ENCODE data around the gene MYB. TPM values are rescaled to one million over a fixed set of nuclear protein-coding genes. Genes with fewer than 3 reads are reported as not detected.

MYB gene
- total RNA-seq, 1 experiment from 2014 or later, result 8.3 TPM

- POLR2A ChIA-PET (ENCODE audit: low non-redundant PET), result interaction anchor here (0.7 kb wide), 1 partner anchor 137 kb away, joined by 3 read pairs; no protein-coding TSS in a partner anchor
- CTCF ChIA-PET, result no interaction called here
- TF ChIP-seq EZH2 (IDR thresholded peaks at IDR 0.05; ENCODE audit: borderline replicate concordance, low read depth, low read length, poor library complexity, severe bottlenecking), result no peak
- no peak for TF ChIP-seq CTCF (conservative IDR thresholded peaks at IDR 0.05; ENCODE audit: low read depth, low read length)
- BruUV-seq (replicated peaks), result no TSS peak
- H3K4me1 ChIP-seq (ENCODE audit: insufficient read depth, low read length, poor library complexity, severe bottlenecking), result peaks cover 5% of the 10 kb centered on the region
- no peak overlapping the region for H3K4me3 ChIP-seq (ENCODE audit: low read depth, low read length, poor library complexity, severe bottlenecking)
- intact Hi-C loops (cut with micrococcal nuclease; ENCODE audit: unreplicated experiment), result no loop called here
- H3K27me3 ChIP-seq (replicated peaks; ENCODE audit: insufficient read depth, low read depth, low read length, poor library complexity), result no peaks in the 10 kb centered on the region
- DNase-seq (ENCODE audit: low spot score), result no peak
- H3K27ac ChIP-seq (ENCODE audit: low read depth, low read length, poor library complexity, severe bottlenecking), result no peak overlapping the region
- no peaks in the 10 kb centered on the region for H3K9me3 ChIP-seq (ENCODE audit: low read depth, low read length, poor library complexity, severe bottlenecking)
- no peaks in the 10 kb centered on the region for H3K36me3 ChIP-seq (ENCODE audit: insufficient read depth, low read length, poor library complexity, severe bottlenecking)
These were observed 30.2 kb downstream of the MYB start for GRCh38 chr6:135211306-135211702.

GRCh38 chr6:135212020-135212806, 31.1 kb downstream of the MYB start:
- no peak for TF ChIP-seq EZH2 (IDR thresholded peaks at IDR 0.05; ENCODE audit: borderline replicate concordance, low read depth, low read length, poor library complexity, severe bottlenecking)
- no peak for TF ChIP-seq CTCF (conservative IDR thresholded peaks at IDR 0.05; ENCODE audit: low read depth, low read length)
- Histone ChIP-seq H3K4me1 (ENCODE audit: insufficient read depth, low read length, poor library complexity, severe bottlenecking) (peaks cover 5% of the 10 kb centered on the region), H3K4me3 (ENCODE audit: low read depth, low read length, poor library complexity, severe bottlenecking) (no peak overlapping the region), H3K9me3 (ENCODE audit: low read depth, low read length, poor library complexity, severe bottlenecking) (no peaks in the 10 kb centered on the region), H3K27me3 (replicated peaks; ENCODE audit: insufficient read depth, low read depth, low read length, poor library complexity) (no peaks in the 10 kb centered on the region), H3K27ac (ENCODE audit: low read depth, low read length, poor library complexity, severe bottlenecking) (no peak overlapping the region), H3K36me3 (ENCODE audit: insufficient read depth, low read length, poor library complexity, severe bottlenecking) (no peaks in the 10 kb centered on the region)
- peak; percentile 40 for DNase-seq (ENCODE audit: low spot score)
- BruUV-seq (replicated peaks), result no TSS peak
- ChIA-PET CTCF (no interaction called here), POLR2A (ENCODE audit: low non-redundant PET) (no interaction called here)
- intact Hi-C loops (cut with micrococcal nuclease; ENCODE audit: unreplicated experiment), result no loop called here

- no peaks in the 10 kb centered on the region for H3K9me3 ChIP-seq (ENCODE audit: low read depth, low read length, poor library complexity, severe bottlenecking)
- ChIA-PET CTCF (no interaction called here), POLR2A (ENCODE audit: low non-redundant PET) (no interaction called here)
- no peak for TF ChIP-seq EZH2 (IDR thresholded peaks at IDR 0.05; ENCODE audit: borderline replicate concordance, low read depth, low read length, poor library complexity, severe bottlenecking)
- no peak for TF ChIP-seq CTCF (conservative IDR thresholded peaks at IDR 0.05; ENCODE audit: low read depth, low read length)
- no peak for DNase-seq (ENCODE audit: low spot score)
- no peak overlapping the region for H3K27ac ChIP-seq (ENCODE audit: low read depth, low read length, poor library complexity, severe bottlenecking)
- intact Hi-C loops (cut with micrococcal nuclease; ENCODE audit: unreplicated experiment), result no loop called here
- H3K4me1 ChIP-seq (ENCODE audit: insufficient read depth, low read length, poor library complexity, severe bottlenecking), result peaks cover 5% of the 10 kb centered on the region
- no peaks in the 10 kb centered on the region for H3K27me3 ChIP-seq (replicated peaks; ENCODE audit: insufficient read depth, low read depth, low read length, poor library complexity)
- no peaks in the 10 kb centered on the region for H3K36me3 ChIP-seq (ENCODE audit: insufficient read depth, low read length, poor library complexity, severe bottlenecking)
- no TSS peak for BruUV-seq (replicated peaks)
- H3K4me3 ChIP-seq (ENCODE audit: low read depth, low read length, poor library complexity, severe bottlenecking), result no peak overlapping the region
These were observed 31.8 kb downstream of the MYB start for GRCh38 chr6:135212935-135213334.
